ENCODE data around the gene DISC1.

Gene DISC1

DNA sequence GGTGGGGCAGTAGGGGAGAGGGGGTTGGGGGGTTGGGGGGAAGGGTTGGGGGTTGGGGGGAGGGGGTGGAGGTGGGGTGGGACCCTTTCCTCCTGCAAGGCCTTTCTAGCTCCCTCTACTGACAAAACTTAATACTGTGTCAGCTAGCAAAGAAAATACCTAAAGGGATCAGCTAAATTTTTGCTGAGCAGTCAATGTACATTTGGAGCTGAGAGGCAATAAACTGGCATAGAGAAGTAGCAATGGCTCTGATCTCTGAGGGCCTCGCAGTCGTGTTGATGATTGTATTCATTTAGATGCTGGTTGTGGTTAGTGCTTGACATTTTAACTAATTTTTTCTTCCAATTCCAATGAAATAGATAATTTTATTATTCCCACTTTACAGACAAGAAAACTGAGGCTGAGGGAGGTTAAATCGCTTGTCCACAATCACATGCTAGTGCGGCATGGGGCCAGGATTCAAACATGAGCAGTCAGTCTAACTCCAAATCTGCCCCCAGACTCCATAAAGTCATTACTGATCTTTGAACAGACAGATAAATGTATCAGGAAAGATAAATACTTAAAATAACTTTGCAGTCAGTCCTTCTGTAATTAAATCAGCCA lies 357.1 kb downstream of the DISC1 start:
- H3K9me3 ChIP-seq (ENCODE audit: low read length): no peaks in the 10 kb centered on the region
- H3K4me2 ChIP-seq (ENCODE audit: low read length): no peak overlapping the region
- no peak overlapping the region for H3K9ac ChIP-seq (ENCODE audit: low read length)
- no peak overlapping the region for H2AFZ ChIP-seq (ENCODE audit: low read length)
- TF ChIP-seq, protein P1, sequence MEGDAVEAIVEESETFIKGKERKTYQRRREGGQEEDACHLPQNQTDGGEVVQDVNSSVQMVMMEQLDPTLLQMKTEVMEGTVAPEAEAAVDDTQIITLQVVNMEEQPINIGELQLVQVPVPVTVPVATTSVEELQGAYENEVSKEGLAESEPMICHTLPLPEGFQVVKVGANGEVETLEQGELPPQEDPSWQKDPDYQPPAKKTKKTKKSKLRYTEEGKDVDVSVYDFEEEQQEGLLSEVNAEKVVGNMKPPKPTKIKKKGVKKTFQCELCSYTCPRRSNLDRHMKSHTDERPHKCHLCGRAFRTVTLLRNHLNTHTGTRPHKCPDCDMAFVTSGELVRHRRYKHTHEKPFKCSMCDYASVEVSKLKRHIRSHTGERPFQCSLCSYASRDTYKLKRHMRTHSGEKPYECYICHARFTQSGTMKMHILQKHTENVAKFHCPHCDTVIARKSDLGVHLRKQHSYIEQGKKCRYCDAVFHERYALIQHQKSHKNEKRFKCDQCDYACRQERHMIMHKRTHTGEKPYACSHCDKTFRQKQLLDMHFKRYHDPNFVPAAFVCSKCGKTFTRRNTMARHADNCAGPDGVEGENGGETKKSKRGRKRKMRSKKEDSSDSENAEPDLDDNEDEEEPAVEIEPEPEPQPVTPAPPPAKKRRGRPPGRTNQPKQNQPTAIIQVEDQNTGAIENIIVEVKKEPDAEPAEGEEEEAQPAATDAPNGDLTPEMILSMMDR (IDR thresholded peaks at IDR 0.05; ENCODE audit: low read length): no peak
- TF ChIP-seq EZH2 (IDR thresholded peaks at IDR 0.05; ENCODE audit: borderline replicate concordance, low read length): no peak
- no peaks in the 10 kb centered on the region for H3F3A ChIP-seq (ENCODE audit: insufficient read depth, low read length)
- no peaks in the 10 kb centered on the region for H3K9me2 ChIP-seq (ENCODE audit: low read depth, low read length)
- H3K36me3 ChIP-seq (ENCODE audit: insufficient read depth, low read length): no peaks in the 10 kb centered on the region
- H3K27me3 ChIP-seq (ENCODE audit: insufficient read depth, low read length): no peaks in the 10 kb centered on the region
- H3K79me2 ChIP-seq (ENCODE audit: insufficient read depth, low read length): no peaks in the 10 kb centered on the region
- no peak overlapping the region for H3K27ac ChIP-seq (ENCODE audit: low read depth, low read length, poor library complexity, severe bottlenecking)
- no peaks in the 10 kb centered on the region for H4K20me1 ChIP-seq (ENCODE audit: insufficient read depth, low read length)
- no peaks in the 10 kb centered on the region for H3K4me1 ChIP-seq (ENCODE audit: insufficient read depth, low read length, severe bottlenecking)
- H3K4me3 ChIP-seq (ENCODE audit: low read depth, low read length, poor library complexity, severe bottlenecking): no peak overlapping the region

DNA sequence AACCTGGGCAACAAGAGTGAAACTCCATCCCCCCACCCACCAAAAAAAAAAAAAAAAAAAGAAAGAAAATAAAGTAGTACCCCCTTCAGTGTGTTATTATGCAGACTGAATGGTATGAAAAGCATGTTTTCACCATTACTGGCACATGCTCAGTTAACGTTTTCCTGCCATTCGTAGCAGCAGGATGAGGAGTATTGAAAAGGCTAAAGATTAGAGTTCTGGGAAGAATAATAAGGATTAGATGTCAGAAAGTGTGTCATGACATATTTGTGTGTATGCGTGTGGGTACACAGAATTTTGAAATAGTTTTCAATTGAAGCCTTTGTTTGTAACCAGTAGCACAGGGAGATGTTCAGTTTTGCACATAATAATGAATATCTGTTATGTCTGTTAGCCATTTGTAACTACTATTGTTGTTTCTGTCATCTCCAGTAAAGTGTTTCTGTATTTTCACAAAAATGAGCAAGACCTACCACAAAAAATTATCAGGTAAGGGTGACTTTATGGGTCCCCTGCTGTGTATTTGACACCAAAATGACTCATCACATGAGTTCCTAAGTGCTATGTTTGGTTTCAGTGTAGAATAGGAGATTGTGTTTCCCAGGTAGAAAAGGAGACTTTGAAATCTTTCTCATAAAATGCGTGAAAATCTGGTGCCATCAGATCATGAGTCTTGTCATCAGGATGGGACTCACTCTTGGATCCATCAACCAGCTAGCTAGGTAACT lies 358.9 kb downstream of the DISC1 start:
- TF ChIP-seq, protein P1 (IDR thresholded peaks at IDR 0.05; ENCODE audit: low read length): no peak
- TF ChIP-seq EZH2 (IDR thresholded peaks at IDR 0.05; ENCODE audit: borderline replicate concordance, low read length): no peak
- H3K36me3 ChIP-seq (ENCODE audit: insufficient read depth, low read length): no peaks in the 10 kb centered on the region
- H3K79me2 ChIP-seq (ENCODE audit: insufficient read depth, low read length): no peaks in the 10 kb centered on the region
- no peak overlapping the region for H2AFZ ChIP-seq (ENCODE audit: low read length)
- H3K27ac ChIP-seq (ENCODE audit: low read depth, low read length, poor library complexity, severe bottlenecking): no peak overlapping the region
- no peaks in the 10 kb centered on the region for H3K9me3 ChIP-seq (ENCODE audit: low read length)
- no peaks in the 10 kb centered on the region for H3K27me3 ChIP-seq (ENCODE audit: insufficient read depth, low read length)
- H3K9ac ChIP-seq (ENCODE audit: low read length): no peak overlapping the region
- H3F3A ChIP-seq (ENCODE audit: insufficient read depth, low read length): no peaks in the 10 kb centered on the region
- H3K9me2 ChIP-seq (ENCODE audit: low read depth, low read length): no peaks in the 10 kb centered on the region
- H4K20me1 ChIP-seq (ENCODE audit: insufficient read depth, low read length): no peaks in the 10 kb centered on the region
- no peaks in the 10 kb centered on the region for H3K4me1 ChIP-seq (ENCODE audit: insufficient read depth, low read length, severe bottlenecking)
- no peak overlapping the region for H3K4me3 ChIP-seq (ENCODE audit: low read depth, low read length, poor library complexity, severe bottlenecking)
- no peak overlapping the region for H3K4me2 ChIP-seq (ENCODE audit: low read length)

DNA sequence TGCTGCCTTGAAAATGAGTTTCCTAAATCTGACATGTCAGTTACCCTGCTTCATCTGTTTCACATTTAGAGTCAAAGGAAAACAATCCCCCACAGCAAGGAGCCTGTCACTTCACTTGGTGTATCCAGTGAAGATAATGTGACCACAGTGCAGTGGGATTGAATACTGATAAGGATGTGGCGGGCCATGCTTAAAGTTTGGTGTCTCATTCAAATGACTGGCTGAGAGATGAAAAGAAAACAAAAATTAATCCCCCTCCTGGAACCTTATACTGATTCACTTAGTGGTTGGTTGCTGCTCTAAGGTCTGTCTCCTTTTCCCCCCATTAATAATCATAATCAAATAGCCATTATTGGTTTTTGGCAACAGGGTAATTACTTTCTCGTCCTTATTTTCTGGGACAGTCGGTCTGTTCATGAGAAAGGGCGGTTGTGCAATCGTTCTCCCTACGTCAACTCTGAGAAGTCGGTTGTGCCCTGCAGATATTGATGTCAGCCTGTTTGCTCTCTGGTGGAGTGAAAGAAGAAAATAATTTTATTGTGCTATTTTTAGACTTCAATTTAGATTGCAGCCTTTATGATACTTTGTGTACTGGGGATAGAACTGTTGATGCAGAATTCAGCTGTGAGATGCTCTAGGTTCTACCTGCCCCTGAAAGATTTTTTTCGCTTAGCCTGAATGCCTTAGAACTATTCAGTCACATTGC lies 360.2 kb downstream of the DISC1 start:
- TF ChIP-seq, protein P1 (IDR thresholded peaks at IDR 0.05; ENCODE audit: low read length): no peak
- no peak for TF ChIP-seq EZH2 (IDR thresholded peaks at IDR 0.05; ENCODE audit: borderline replicate concordance, low read length)
- Histone ChIP-seq H3K27ac (ENCODE audit: low read depth, low read length, poor library complexity, severe bottlenecking) (no peak overlapping the region), H3K4me2 (ENCODE audit: low read length) (no peak overlapping the region), H3K9me2 (ENCODE audit: low read depth, low read length) (no peaks in the 10 kb centered on the region), H3F3A (ENCODE audit: insufficient read depth, low read length) (no peaks in the 10 kb centered on the region), H3K36me3 (ENCODE audit: insufficient read depth, low read length) (no peaks in the 10 kb centered on the region), H3K4me3 (ENCODE audit: low read depth, low read length, poor library complexity, severe bottlenecking) (no peak overlapping the region), H2AFZ (ENCODE audit: low read length) (no peak overlapping the region), H3K4me1 (ENCODE audit: insufficient read depth, low read length, severe bottlenecking) (no peaks in the 10 kb centered on the region), H3K27me3 (ENCODE audit: insufficient read depth, low read length) (no peaks in the 10 kb centered on the region), H3K9ac (ENCODE audit: low read length) (no peak overlapping the region), H3K9me3 (ENCODE audit: low read length) (no peaks in the 10 kb centered on the region), H4K20me1 (ENCODE audit: insufficient read depth, low read length) (no peaks in the 10 kb centered on the region), H3K79me2 (ENCODE audit: insufficient read depth, low read length) (no peaks in the 10 kb centered on the region)

Data from OCI-LY1 (cell line).